ENCODE results near the gene NHLH1.

NHLH1 gene

GRCh38 chr1:160358073-160358472 is 8.8 kb upstream of the NHLH1 start:
- TF ChIP-seq SNAI2 (CRISPR knock-in tag; IDR thresholded peaks at IDR 0.05) (no peak), GLIS3 (CRISPR knock-in tag; IDR thresholded peaks at IDR 0.05) (no peak), OSR1 (CRISPR knock-in tag; IDR thresholded peaks at IDR 0.05) (no peak), TSHZ2 (CRISPR knock-in tag; IDR thresholded peaks at IDR 0.05) (no peak), ESRRG (CRISPR knock-in tag; IDR thresholded peaks at IDR 0.05) (no peak), PPARA (CRISPR knock-in tag; IDR thresholded peaks at IDR 0.05; ENCODE audit: borderline replicate concordance) (no peak), ZFP3 (CRISPR knock-in tag; IDR thresholded peaks at IDR 0.05) (no peak), ZNF70 (CRISPR knock-in tag; IDR thresholded peaks at IDR 0.05) (no peak), CSRNP3 (CRISPR knock-in tag; IDR thresholded peaks at IDR 0.05) (no peak), BACH2 (CRISPR knock-in tag; IDR thresholded peaks at IDR 0.05; ENCODE audit: borderline replicate concordance) (no peak), CSDC2 (CRISPR knock-in tag; IDR thresholded peaks at IDR 0.05) (no peak), ZC3H10 (CRISPR knock-in tag; IDR thresholded peaks at IDR 0.05) (no peak), ARNTL (CRISPR knock-in tag; IDR thresholded peaks at IDR 0.05; ENCODE audit: borderline replicate concordance, low read depth) (no peak), TOX (CRISPR knock-in tag; IDR thresholded peaks at IDR 0.05; ENCODE audit: borderline replicate concordance) (no peak), ISL1 (CRISPR knock-in tag; IDR thresholded peaks at IDR 0.05) (no peak)
- TF ChIP-seq, protein P1, sequence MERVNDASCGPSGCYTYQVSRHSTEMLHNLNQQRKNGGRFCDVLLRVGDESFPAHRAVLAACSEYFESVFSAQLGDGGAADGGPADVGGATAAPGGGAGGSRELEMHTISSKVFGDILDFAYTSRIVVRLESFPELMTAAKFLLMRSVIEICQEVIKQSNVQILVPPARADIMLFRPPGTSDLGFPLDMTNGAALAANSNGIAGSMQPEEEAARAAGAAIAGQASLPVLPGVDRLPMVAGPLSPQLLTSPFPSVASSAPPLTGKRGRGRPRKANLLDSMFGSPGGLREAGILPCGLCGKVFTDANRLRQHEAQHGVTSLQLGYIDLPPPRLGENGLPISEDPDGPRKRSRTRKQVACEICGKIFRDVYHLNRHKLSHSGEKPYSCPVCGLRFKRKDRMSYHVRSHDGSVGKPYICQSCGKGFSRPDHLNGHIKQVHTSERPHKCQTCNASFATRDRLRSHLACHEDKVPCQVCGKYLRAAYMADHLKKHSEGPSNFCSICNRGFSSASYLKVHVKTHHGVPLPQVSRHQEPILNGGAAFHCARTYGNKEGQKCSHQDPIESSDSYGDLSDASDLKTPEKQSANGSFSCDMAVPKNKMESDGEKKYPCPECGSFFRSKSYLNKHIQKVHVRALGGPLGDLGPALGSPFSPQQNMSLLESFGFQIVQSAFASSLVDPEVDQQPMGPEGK (CRISPR knock-in tag; IDR thresholded peaks at IDR 0.05; ENCODE audit: borderline replicate concordance) = no peak
- TF ChIP-seq, protein P2, sequence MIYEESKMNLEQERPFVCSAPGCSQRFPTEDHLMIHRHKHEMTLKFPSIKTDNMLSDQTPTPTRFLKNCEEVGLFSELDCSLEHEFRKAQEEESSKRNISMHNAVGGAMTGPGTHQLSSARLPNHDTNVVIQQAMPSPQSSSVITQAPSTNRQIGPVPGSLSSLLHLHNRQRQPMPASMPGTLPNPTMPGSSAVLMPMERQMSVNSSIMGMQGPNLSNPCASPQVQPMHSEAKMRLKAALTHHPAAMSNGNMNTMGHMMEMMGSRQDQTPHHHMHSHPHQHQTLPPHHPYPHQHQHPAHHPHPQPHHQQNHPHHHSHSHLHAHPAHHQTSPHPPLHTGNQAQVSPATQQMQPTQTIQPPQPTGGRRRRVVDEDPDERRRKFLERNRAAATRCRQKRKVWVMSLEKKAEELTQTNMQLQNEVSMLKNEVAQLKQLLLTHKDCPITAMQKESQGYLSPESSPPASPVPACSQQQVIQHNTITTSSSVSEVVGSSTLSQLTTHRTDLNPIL (CRISPR knock-in tag; IDR thresholded peaks at IDR 0.05; ENCODE audit: low read depth) = no peak
- ATAC-seq = no peak

GRCh38 chr1:160359559-160360226 is 7.2 kb upstream of the NHLH1 start:
- ATAC-seq = no peak; the same call in 2 of the 3 replicates
- no peak for TF ChIP-seq ZNF8 (CRISPR knock-in tag; IDR thresholded peaks at IDR 0.05)
- no peak for TF ChIP-seq PPARA (CRISPR knock-in tag; IDR thresholded peaks at IDR 0.05; ENCODE audit: borderline replicate concordance)
- TF ChIP-seq CSDC2 (CRISPR knock-in tag; IDR thresholded peaks at IDR 0.05) = no peak
- TF ChIP-seq ARNTL (CRISPR knock-in tag; IDR thresholded peaks at IDR 0.05; ENCODE audit: borderline replicate concordance, low read depth) = no peak
- TF ChIP-seq OSR1 (CRISPR knock-in tag; IDR thresholded peaks at IDR 0.05) = no peak
- TF ChIP-seq ESRRG (CRISPR knock-in tag; IDR thresholded peaks at IDR 0.05) = no peak
- TF ChIP-seq POU6F1 (CRISPR knock-in tag; IDR thresholded peaks at IDR 0.05; ENCODE audit: borderline replicate concordance, low read depth) = no peak
- no peak for TF ChIP-seq RARB (CRISPR knock-in tag; IDR thresholded peaks at IDR 0.05)
- TF ChIP-seq, protein P1 (CRISPR knock-in tag; IDR thresholded peaks at IDR 0.05; ENCODE audit: borderline replicate concordance) = no peak
- no peak for TF ChIP-seq TCF4 (CRISPR knock-in tag; IDR thresholded peaks at IDR 0.05; ENCODE audit: borderline replicate concordance)
- TF ChIP-seq TOX (CRISPR knock-in tag; IDR thresholded peaks at IDR 0.05; ENCODE audit: borderline replicate concordance) = no peak
- no peak for TF ChIP-seq BACH2 (CRISPR knock-in tag; IDR thresholded peaks at IDR 0.05; ENCODE audit: borderline replicate concordance)
- no peak for TF ChIP-seq GLIS3 (CRISPR knock-in tag; IDR thresholded peaks at IDR 0.05)
- TF ChIP-seq TSHZ2 (CRISPR knock-in tag; IDR thresholded peaks at IDR 0.05) = no peak
- no peak for TF ChIP-seq ZNF565 (CRISPR knock-in tag; conservative IDR thresholded peaks at IDR 0.05; ENCODE audit: low read depth)
- TF ChIP-seq ISL1 (CRISPR knock-in tag; IDR thresholded peaks at IDR 0.05) = no peak
- no peak for TF ChIP-seq SNAI2 (CRISPR knock-in tag; IDR thresholded peaks at IDR 0.05)
- no peak for TF ChIP-seq CSRNP3 (CRISPR knock-in tag; IDR thresholded peaks at IDR 0.05)
- TF ChIP-seq ZFP3 (CRISPR knock-in tag; IDR thresholded peaks at IDR 0.05) = no peak

All from SK-N-SH treated with all-trans-retinoic acid at 6 μM for 48 hours (cell line).